Smooth muscle cell (in vitro differentiated cells): ENCODE results near the gene VWCE. TPM values are rescaled to one million over a fixed set of nuclear protein-coding genes. Genes with fewer than 3 reads are reported as not detected.

Source experiments
- DNase-seq: peaks from one replicate; lab custom pipeline; 2025; ENCODE audit not compliant: unreplicated experiment; lab: John Stamatoyannopoulos, UW
- H2AFZ ChIP-seq: fragments of 200-600 bp; sonication (generic); 2 replicates; pipeline ENCODE4 v1.6.0; 2016; ENCODE audit warnings: antibody characterized with exemption, low read depth, mild to moderate bottlenecking
- H3F3A ChIP-seq: fragments of 200-600 bp; sonication (generic); 2 replicates; pipeline ENCODE4 v1.6.0; 2017; ENCODE audit warnings: antibody characterized with exemption, low read depth
- H3K27ac ChIP-seq: fragments of 200-600 bp; sonication (generic); 2 replicates; pipeline ENCODE4 v1.5.1; 2016; ENCODE audit warnings: low read depth, mild to moderate bottlenecking
- H3K27me3 ChIP-seq: fragments of 200-600 bp; sonication (generic); 2 replicates; pipeline ENCODE4 v1.6.1; 2016; ENCODE audit warnings: low read depth, mild to moderate bottlenecking
- H3K36me3 ChIP-seq: fragments of 200-600 bp; sonication (generic); 2 replicates; pipeline ENCODE4 v1.5.1; 2016; ENCODE audit warnings: low read depth
- H3K4me1 ChIP-seq: fragments of 200-600 bp; sonication (generic); 2 replicates; pipeline ENCODE4 v1.5.1; 2016; ENCODE audit warnings: low read depth
- H3K4me2 ChIP-seq: fragments of 200-600 bp; sonication (generic); 2 replicates; pipeline ENCODE4 v1.6.0; 2016; ENCODE audit warnings: mild to moderate bottlenecking
- H3K4me3 ChIP-seq: fragments of 200-600 bp; sonication (generic); 2 replicates; pipeline ENCODE4 v1.5.1; 2016; ENCODE audit warnings: mild to moderate bottlenecking
- H3K79me2 ChIP-seq: fragments of 200-600 bp; sonication (generic); 2 replicates; pipeline ENCODE4 v1.6.0; 2016; ENCODE audit warnings: low read depth, mild to moderate bottlenecking
- H3K9ac ChIP-seq: fragments of 200-600 bp; sonication (generic); 2 replicates; pipeline ENCODE4 v1.6.0; 2016; ENCODE audit warnings: low read depth
- H3K9me3 ChIP-seq: fragments of 200-600 bp; sonication (generic); replicated peaks from 2 replicates; pipeline ENCODE4 v1.5.1; 2016; ENCODE audit warnings: low read depth
- H4K20me1 ChIP-seq: fragments of 200-600 bp; sonication (generic); 2 replicates; pipeline ENCODE4 v1.6.0; 2016; ENCODE audit warnings: low read depth
- CTCF ChIP-seq: fragments of 200-600 bp; sonication (generic); IDR thresholded peaks from 2 replicates; pipeline ENCODE4 v1.5.1; 2017; ENCODE audit warnings: borderline replicate concordance, mild to moderate bottlenecking, antibody characterized with exemption; ENCODE audit not compliant: insufficient read depth, poor library complexity, severe bottlenecking
- whole genome bisulfite sequencing: methylation state at CpG from one replicate; pipeline ENCODE4 v1.1.7; 2016; ENCODE audit warnings: low lambda C conversion rate; 5-methylcytosine and 5-hydroxymethylcytosine counted together
- polyA plus RNA-seq: library from polyadenylated mRNA; unstranded; fragments of >200 nt; fragmentation: Nextera tagmentation; extraction: Ambion mirVana; gene quantifications from 2 replicates; pipeline ENCODE4 v1.2.1, GENCODE V29; 2016
- total RNA-seq: library from RNA; depleted of rRNA; stranded (reverse); fragments of >200 nt; gene quantifications from 2 replicates; pipeline ENCODE4 v1.2.3, GENCODE V29; 2014

Gene VWCE
- total and polyA plus RNA-seq, 2 experiments from 2014 or later, result 1.5 to 2.4 TPM

- no peak overlapping the region for H3K27ac ChIP-seq
- WGBS, result 4% methylated on average over 58 of the region's 60 CpGs
These were observed 1.0 kb downstream of the VWCE start for GRCh38 chr11:61293867-61294716.

GRCh38 chr11:61292356-61292755, 2.8 kb downstream of the VWCE start:
- Histone ChIP-seq H3K4me3 (no peak overlapping the region), H3K36me3 (no peaks in the 10 kb centered on the region), H3K9ac (no peak overlapping the region), H3K4me2 (no peak overlapping the region), H3K4me1 (peaks cover 9% of the 10 kb centered on the region), H3K27me3 (no peaks in the 10 kb centered on the region), H4K20me1 (no peaks in the 10 kb centered on the region), H3F3A (peaks cover 14% of the 10 kb centered on the region), H3K79me2 (no peaks in the 10 kb centered on the region), H2AFZ (no peak overlapping the region), H3K9me3 (no peaks in the 10 kb centered on the region), H3K27ac (no peak overlapping the region)
- 96% methylated on average over 2 of the region's 2 CpGs for WGBS
- DNase-seq, result no peak
- TF ChIP-seq CTCF, result no peak

More at GRCh38 chr11:61293867-61294716, 1.0 kb downstream of the VWCE start:
- H3K4me1 ChIP-seq, result peaks cover 9% of the 10 kb centered on the region
- no peak for TF ChIP-seq CTCF
- H3K36me3 ChIP-seq, result no peaks in the 10 kb centered on the region
- H3K79me2 ChIP-seq, result no peaks in the 10 kb centered on the region
- H3K4me3 ChIP-seq, result peak overlapping the region; percentile 73
- no peak overlapping the region for H2AFZ ChIP-seq
- H3K9ac ChIP-seq, result peak overlapping the region; percentile 30
- H3K27me3 ChIP-seq, result no peaks in the 10 kb centered on the region
- peak; percentile 64 for DNase-seq
- H3K4me2 ChIP-seq, result peak overlapping the region; percentile 99
- H3K9me3 ChIP-seq, result no peaks in the 10 kb centered on the region
- peaks cover 16% of the 10 kb centered on the region for H3F3A ChIP-seq
- peaks cover 10% of the 10 kb centered on the region for H4K20me1 ChIP-seq

GRCh38 chr11:61290905-61291690, 4.0 kb downstream of the VWCE start:
- Histone ChIP-seq H3K27me3 (no peaks in the 10 kb centered on the region), H2AFZ (no peak overlapping the region), H3K27ac (no peak overlapping the region), H3K79me2 (no peaks in the 10 kb centered on the region), H3K9ac (no peak overlapping the region), H3K9me3 (no peaks in the 10 kb centered on the region), H3K4me2 (no peak overlapping the region), H4K20me1 (no peaks in the 10 kb centered on the region), H3K4me3 (no peak overlapping the region), H3F3A (peaks cover 4% of the 10 kb centered on the region), H3K36me3 (no peaks in the 10 kb centered on the region), H3K4me1 (peaks cover 9% of the 10 kb centered on the region)
- no peak for DNase-seq
- no peak for TF ChIP-seq CTCF
- 89% methylated on average over 12 of the region's 12 CpGs for WGBS
